PC-9 (cell line): ENCODE results near the gene VPS9D1. TPM values are rescaled to one million over a fixed set of nuclear protein-coding genes. Genes with fewer than 3 reads are reported as not detected.

Experiments used
- BruUV-seq: library from RNA; stranded (reverse); fragments of 400-500 nt; replicated peaks from 2 replicates; lab custom pipeline; 2021; lab: Mats Ljungman, UMichigan
- CTCF ChIA-PET: fragments of 300-600 bp; sonication (Branson Sonifier 250); formaldehyde crosslinking; loops from one replicate; lab custom pipeline; 2022; ENCODE audit warnings: antibody characterized with exemption; lab: Charles Lee
- POLR2A ChIA-PET: fragments of 300-600 bp; sonication (Branson Sonifier 250); formaldehyde crosslinking; loops from one replicate; lab custom pipeline; 2022; ENCODE audit warnings: antibody characterized with exemption; ENCODE audit not compliant: unreplicated experiment; lab: Charles Lee
- DNase-seq, 2 experiments: peaks; one replicate each; pipeline versions ENCODE4 v3.0.0 to v3.0.0-alpha.2; 2015 to 2022; ENCODE audit warnings: mixed read lengths in 1 of 2
- H2AFZ ChIP-seq: fragments of 200-600 bp; sonication (generic); 2 replicates; pipeline ENCODE4 v1.8.1; 2017; ENCODE audit warnings: antibody characterized with exemption
- H3F3A ChIP-seq: fragments of 200-600 bp; sonication (generic); 2 replicates; pipeline ENCODE4 v1.8.1; 2017; ENCODE audit warnings: antibody characterized with exemption, mild to moderate bottlenecking, low read depth; ENCODE audit not compliant: insufficient read depth
- H3K27ac ChIP-seq: fragments of 200-600 bp; sonication (generic); 2 replicates; pipeline ENCODE4 v1.6.1; 2016; ENCODE audit warnings: mixed run types
- H3K27me3 ChIP-seq: fragments of 200-600 bp; sonication (generic); 2 replicates; pipeline ENCODE4 v1.6.1; 2016; ENCODE audit warnings: low read depth, mixed run types; ENCODE audit not compliant: insufficient read depth
- H3K36me3 ChIP-seq: fragments of 200-600 bp; sonication (generic); 2 replicates; pipeline ENCODE4 v1.6.1; 2016; ENCODE audit warnings: low read depth, mixed run types
- H3K4me1 ChIP-seq: fragments of 200-600 bp; sonication (generic); replicated peaks from 2 replicates; pipeline ENCODE4 v1.6.1; 2016; ENCODE audit warnings: mixed run types; ENCODE audit not compliant: insufficient read depth
- H3K4me2 ChIP-seq: fragments of 200-600 bp; sonication (generic); 2 replicates; pipeline ENCODE4 v1.6.1; 2017; ENCODE audit warnings: mixed run types
- H3K4me3 ChIP-seq: fragments of 200-600 bp; sonication (generic); 2 replicates; pipeline ENCODE4 v1.6.1; 2016; ENCODE audit warnings: mixed run types
- H3K79me2 ChIP-seq: fragments of 200-600 bp; sonication (generic); 2 replicates; pipeline ENCODE4 v1.6.1; 2017; ENCODE audit warnings: low read depth, mixed run types
- H3K9me2 ChIP-seq: fragments of 200-600 bp; sonication (generic); 2 replicates; pipeline ENCODE4 v1.8.1; 2017; ENCODE audit warnings: mild to moderate bottlenecking; ENCODE audit not compliant: insufficient read depth
- H3K9me3 ChIP-seq: fragments of 200-600 bp; sonication (generic); 2 replicates; pipeline ENCODE4 v1.8.1; 2016; ENCODE audit warnings: low read depth; ENCODE audit not compliant: insufficient read depth
- H4K20me1 ChIP-seq: fragments of 200-600 bp; sonication (generic); 2 replicates; pipeline ENCODE4 v1.8.1; 2017; ENCODE audit not compliant: insufficient read depth
- CTCF ChIP-seq: fragments of 200-600 bp; sonication (generic); conservative IDR thresholded peaks from 2 replicates; pipeline ENCODE4 v1.6.1; 2017; ENCODE audit warnings: mixed run types, antibody characterized with exemption, mild to moderate bottlenecking, moderate library complexity
- EZH2 ChIP-seq: fragments of 200-600 bp; sonication (generic); IDR thresholded peaks from 2 replicates; pipeline ENCODE4 v1.8.0; 2017; ENCODE audit warnings: antibody characterized with exemption, low read depth
- intact Hi-C: fragments of 100-400 bp; cut with micrococcal nuclease; formaldehyde crosslinking; loops from one replicate; pipeline ENCODE4 v1.10.0; 2022; ENCODE audit not compliant: unreplicated experiment
- total RNA-seq: library from RNA; stranded (reverse); gene quantifications from 2 replicates; pipeline ENCODE4 v1.2.3, GENCODE V29; 2021

The VPS9D1 gene
- total RNA-seq, 1 experiment from 2014 or later: 15.2 TPM

DNA sequence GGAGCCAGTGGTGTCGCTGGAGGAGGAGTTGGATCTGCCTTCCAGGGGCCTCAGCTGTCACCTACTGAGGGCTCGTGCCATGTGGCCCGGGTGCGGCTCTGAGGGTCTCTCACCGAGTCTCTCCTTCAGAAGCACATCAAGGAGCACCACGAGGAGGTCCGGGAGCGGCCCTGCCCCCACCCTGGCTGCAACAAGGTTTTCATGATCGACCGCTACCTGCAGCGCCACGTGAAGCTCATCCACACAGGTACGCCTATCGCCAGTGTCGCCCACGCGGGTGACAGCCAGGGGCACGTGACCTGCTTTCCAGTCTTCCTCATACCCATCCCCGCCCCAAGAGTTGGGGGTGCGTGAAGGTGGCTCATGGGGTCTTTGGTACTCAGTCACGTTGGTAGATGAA lies 13.1 kb upstream of the VPS9D1 start:
- TF ChIP-seq CTCF: no peak
- no peak for TF ChIP-seq EZH2
- Histone ChIP-seq H3F3A (peaks cover 10% of the 10 kb centered on the region; the same call in 1 of the 2 replicates), H3K9me2 (no peaks in the 10 kb centered on the region), H3K4me2 (no peak overlapping the region), H2AFZ (no peak overlapping the region), H3K9me3 (no peaks in the 10 kb centered on the region), H3K4me1 (no peaks in the 10 kb centered on the region), H3K4me3 (no peak overlapping the region), H3K79me2 (no peaks in the 10 kb centered on the region), H4K20me1 (peaks cover 11% of the 10 kb centered on the region; the same call in 1 of the 2 replicates), H3K36me3 (peaks cover 8% of the 10 kb centered on the region), H3K27me3 (no peaks in the 10 kb centered on the region), H3K27ac (no peak overlapping the region)
- CTCF ChIA-PET: no interaction called here
- no TSS peak for BruUV-seq
- intact Hi-C loops: no loop called here
- peak in 1 of 2 experiments; percentile 25 for DNase-seq
- POLR2A ChIA-PET: no interaction called here

- no TSS peak for BruUV-seq
- CTCF ChIA-PET: interaction anchor here (0.6 kb wide), 1 partner anchor 21 kb away, joined by 4 read pairs; no protein-coding TSS in a partner anchor
- no peaks in the 10 kb centered on the region for H3K79me2 ChIP-seq
Observed at GRCh38 chr16:89733322-89733721, 12.6 kb upstream of the VPS9D1 start.

GRCh38 chr16:89732918-89733242 lies 12.2 kb upstream of the VPS9D1 start:
- Histone ChIP-seq H3K27ac (no peak overlapping the region), H3K27me3 (no peaks in the 10 kb centered on the region), H3K4me1 (no peaks in the 10 kb centered on the region), H3K9me2 (no peaks in the 10 kb centered on the region), H3K4me3 (no peak overlapping the region), H3K4me2 (no peak overlapping the region), H3F3A (peaks cover 10% of the 10 kb centered on the region; the same call in 1 of the 2 replicates), H2AFZ (no peak overlapping the region), H3K36me3 (peaks cover 6% of the 10 kb centered on the region), H4K20me1 (peaks cover 7% of the 10 kb centered on the region; the same call in 1 of the 2 replicates), H3K79me2 (no peaks in the 10 kb centered on the region), H3K9me3 (no peaks in the 10 kb centered on the region)
- POLR2A ChIA-PET: no interaction called here
- intact Hi-C loops: no loop called here
- DNase-seq: peak in 1 of 2 experiments; percentile 12
- BruUV-seq: no TSS peak
- CTCF ChIA-PET: interaction anchor here (0.6 kb wide), 1 partner anchor 21 kb away, joined by 4 read pairs; no protein-coding TSS in a partner anchor
- no peak for TF ChIP-seq EZH2
- no peak for TF ChIP-seq CTCF

More at GRCh38 chr16:89733322-89733721, 12.6 kb upstream of the VPS9D1 start:
- Histone ChIP-seq H3K9me3 (no peaks in the 10 kb centered on the region), H3K27ac (no peak overlapping the region), H3K4me3 (no peak overlapping the region), H3K4me1 (no peaks in the 10 kb centered on the region), H3K4me2 (no peak overlapping the region), H3K36me3 (peaks cover 6% of the 10 kb centered on the region), H3K27me3 (no peaks in the 10 kb centered on the region), H3K9me2 (no peaks in the 10 kb centered on the region), H4K20me1 (peaks cover 11% of the 10 kb centered on the region; the same call in 1 of the 2 replicates), H3F3A (peaks cover 10% of the 10 kb centered on the region; the same call in 1 of the 2 replicates), H2AFZ (no peak overlapping the region)
- POLR2A ChIA-PET: no interaction called here
- DNase-seq: peak in 1 of 2 experiments; percentile 24
- TF ChIP-seq CTCF (no peak), EZH2 (no peak)
- intact Hi-C loops: no loop called here
